ENCODE data around the gene XYLT1. TPM values are rescaled to one million over a fixed set of nuclear protein-coding genes. Genes with fewer than 3 reads are reported as not detected.
"Not testable (repeated sequence)": the region's sequence is repeated elsewhere in the genome, so short reads cannot be mapped to it uniquely, and the experiment has no call there.

XYLT1 gene
- total RNA-seq, 1 donor from 2014 or later = 9.4 TPM

DNA sequence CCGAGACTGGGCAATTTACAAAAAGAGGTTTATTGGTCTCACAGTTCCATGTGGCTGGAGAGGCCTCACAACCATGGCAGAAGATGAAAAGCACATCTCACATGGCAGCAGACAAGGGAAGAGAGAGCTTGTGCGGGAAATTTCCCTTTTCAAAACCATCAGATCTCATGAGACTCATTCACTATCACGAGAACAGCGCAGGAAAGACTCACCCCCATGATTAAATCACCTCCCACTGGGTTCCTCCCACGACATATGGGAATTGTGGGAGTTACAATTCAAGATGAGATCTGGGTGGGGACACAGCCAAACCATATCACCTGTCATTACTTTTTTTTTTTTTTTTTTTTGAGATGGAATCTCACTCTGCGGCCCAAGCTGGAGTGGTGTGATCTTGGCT, 60.4 kb downstream of the XYLT1 start:
- H3K27ac ChIP-seq (ENCODE audit: low read depth, low read length); H3K4me1 ChIP-seq (ENCODE audit: control insufficient read depth in 3 of 3, insufficient read depth in 3 of 3, low read length in 3 of 3); H3K27me3 ChIP-seq (ENCODE audit: control insufficient read depth in 3 of 3, insufficient read depth in 3 of 3, low read length in 3 of 3); H3K36me3 ChIP-seq (ENCODE audit: control insufficient read depth in 3 of 3, insufficient read depth in 3 of 3, low read length in 3 of 3); H3K4me3 ChIP-seq (ENCODE audit: low read length in 3 of 3); H3K9ac ChIP-seq (ENCODE audit: low read depth in 1 of 3, low read length in 3 of 3); H3K9me3 ChIP-seq (ENCODE audit: control insufficient read depth in 3 of 3, low read length in 3 of 3): not testable (repeated sequence)

DNA sequence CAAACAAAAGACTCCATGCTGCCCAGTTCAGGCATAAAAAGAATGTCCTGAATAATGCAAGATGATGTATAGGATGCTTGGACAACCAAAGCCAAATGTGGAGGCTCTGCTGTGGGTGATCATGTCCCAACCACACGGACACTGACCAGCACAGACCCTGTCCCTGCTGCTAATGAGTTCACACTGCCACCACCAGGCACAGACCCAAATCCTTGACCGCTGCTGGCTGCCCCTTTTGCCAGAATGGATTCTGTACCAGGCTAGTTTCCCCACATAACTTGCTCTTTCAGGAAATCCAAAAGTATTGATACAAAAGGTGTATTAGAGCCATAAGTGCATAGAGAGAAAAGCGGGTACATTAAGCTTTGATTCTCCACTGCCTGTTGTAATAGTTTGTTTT, 60.9 kb downstream of the XYLT1 start:
- H3K27me3 ChIP-seq (ENCODE audit: control insufficient read depth in 3 of 3, insufficient read depth in 3 of 3, low read length in 3 of 3) = no peaks in the 10 kb centered on the region
- no peak overlapping the region for H3K9ac ChIP-seq (ENCODE audit: low read depth in 1 of 3, low read length in 3 of 3)
- peaks cover 8 to 10% (median 10%) of the 10 kb centered on the region in 3 donors for H3K4me1 ChIP-seq (ENCODE audit: control insufficient read depth in 3 of 3, insufficient read depth in 3 of 3, low read length in 3 of 3)
- no peak overlapping the region for H3K4me3 ChIP-seq (ENCODE audit: low read length in 3 of 3)
- no peaks in the 10 kb centered on the region for H3K9me3 ChIP-seq (ENCODE audit: control insufficient read depth in 3 of 3, low read length in 3 of 3)
- H3K36me3 ChIP-seq (ENCODE audit: control insufficient read depth in 3 of 3, insufficient read depth in 3 of 3, low read length in 3 of 3) = no peaks in the 10 kb centered on the region
- no peak overlapping the region for H3K27ac ChIP-seq (ENCODE audit: low read depth, low read length)

- no peaks in the 10 kb centered on the region for H3K27me3 ChIP-seq (ENCODE audit: control insufficient read depth in 3 of 3, insufficient read depth in 3 of 3, low read length in 3 of 3)
- H3K36me3 ChIP-seq (ENCODE audit: control insufficient read depth in 3 of 3, insufficient read depth in 3 of 3, low read length in 3 of 3) = no peaks in the 10 kb centered on the region
- H3K4me3 ChIP-seq (ENCODE audit: low read length in 3 of 3) = no peak overlapping the region
- H3K9ac ChIP-seq (ENCODE audit: low read depth in 1 of 3, low read length in 3 of 3) = no peak overlapping the region
- peak overlapping the region; percentile 29 for H3K27ac ChIP-seq (ENCODE audit: low read depth, low read length)
- peaks cover 11 to 17% (median 16%) of the 10 kb centered on the region in 3 donors for H3K4me1 ChIP-seq (ENCODE audit: control insufficient read depth in 3 of 3, insufficient read depth in 3 of 3, low read length in 3 of 3)
- H3K9me3 ChIP-seq (ENCODE audit: control insufficient read depth in 3 of 3, low read length in 3 of 3) = no peaks in the 10 kb centered on the region
These were observed 61.8 kb downstream of the XYLT1 start for GRCh38 chr16:17408955-17409441.

GRCh38 chr16:17408296-17408695, 62.5 kb downstream of the XYLT1 start:
- no peak overlapping the region for H3K4me3 ChIP-seq (ENCODE audit: low read length in 3 of 3)
- H3K27me3 ChIP-seq (ENCODE audit: control insufficient read depth in 3 of 3, insufficient read depth in 3 of 3, low read length in 3 of 3) = no peaks in the 10 kb centered on the region
- peak overlapping the region; percentile 29 for H3K27ac ChIP-seq (ENCODE audit: low read depth, low read length)
- no peaks in the 10 kb centered on the region for H3K36me3 ChIP-seq (ENCODE audit: control insufficient read depth in 3 of 3, insufficient read depth in 3 of 3, low read length in 3 of 3)
- H3K9me3 ChIP-seq (ENCODE audit: control insufficient read depth in 3 of 3, low read length in 3 of 3) = no peaks in the 10 kb centered on the region
- peaks cover 11 to 17% (median 16%) of the 10 kb centered on the region in 3 donors for H3K4me1 ChIP-seq (ENCODE audit: control insufficient read depth in 3 of 3, insufficient read depth in 3 of 3, low read length in 3 of 3)
- H3K9ac ChIP-seq (ENCODE audit: low read depth in 1 of 3, low read length in 3 of 3) = no peak overlapping the region

- H3K27me3 ChIP-seq (ENCODE audit: control insufficient read depth in 3 of 3, insufficient read depth in 3 of 3, low read length in 3 of 3) = no peaks in the 10 kb centered on the region
- H3K9me3 ChIP-seq (ENCODE audit: control insufficient read depth in 3 of 3, low read length in 3 of 3) = no peaks in the 10 kb centered on the region
- no peak overlapping the region for H3K4me3 ChIP-seq (ENCODE audit: low read length in 3 of 3)
- no peak overlapping the region for H3K9ac ChIP-seq (ENCODE audit: low read depth in 1 of 3, low read length in 3 of 3)
- H3K4me1 ChIP-seq (ENCODE audit: control insufficient read depth in 3 of 3, insufficient read depth in 3 of 3, low read length in 3 of 3) = peaks cover 11 to 16% (median 14%) of the 10 kb centered on the region in 3 donors
- peak overlapping the region; percentile 21 for H3K27ac ChIP-seq (ENCODE audit: low read depth, low read length)
- H3K36me3 ChIP-seq (ENCODE audit: control insufficient read depth in 3 of 3, insufficient read depth in 3 of 3, low read length in 3 of 3) = no peaks in the 10 kb centered on the region
These were observed 63.4 kb downstream of the XYLT1 start for GRCh38 chr16:17407321-17407720.

DNA sequence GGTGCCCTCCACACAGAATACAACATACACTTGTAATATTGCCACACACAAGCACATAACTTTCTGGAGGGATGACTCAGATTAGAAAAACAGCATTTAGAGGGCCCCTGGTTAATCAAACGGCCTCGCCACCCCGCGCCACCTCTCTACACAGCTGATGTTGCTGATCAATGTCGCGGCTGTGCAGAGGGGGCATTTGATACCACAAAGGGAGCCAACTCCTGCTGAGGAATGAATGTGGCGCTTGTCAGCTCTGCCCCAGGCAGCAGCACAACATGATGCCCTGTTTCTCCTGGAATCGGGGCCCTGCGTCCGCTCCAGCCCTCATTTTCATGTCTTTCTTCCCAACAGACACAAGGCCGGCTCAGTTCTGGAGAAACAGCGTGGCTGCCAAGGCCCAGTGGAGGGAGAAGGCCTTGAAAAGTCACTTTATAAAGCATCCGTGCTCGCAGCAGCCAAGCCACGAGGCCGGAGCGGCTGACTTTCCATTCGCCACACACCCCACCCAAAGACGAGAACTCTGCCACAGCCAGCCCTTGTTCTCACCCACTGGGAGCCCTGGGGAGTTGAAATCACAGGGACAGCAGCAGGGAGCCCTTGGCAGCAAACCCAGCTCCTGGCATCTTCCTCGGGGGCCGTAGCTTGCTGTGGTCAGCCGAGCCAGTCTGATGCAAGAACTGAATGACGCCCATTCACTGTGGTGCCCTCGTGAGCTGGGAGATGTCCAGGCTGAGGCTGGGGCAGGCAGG, 65.6 kb downstream of the XYLT1 start:
- peaks cover 11 to 16% (median 14%) of the 10 kb centered on the region in 3 donors for H3K4me1 ChIP-seq (ENCODE audit: control insufficient read depth in 3 of 3, insufficient read depth in 3 of 3, low read length in 3 of 3)
- H3K27ac ChIP-seq (ENCODE audit: low read depth, low read length) = peak overlapping the region; percentile 90
- H3K9me3 ChIP-seq (ENCODE audit: control insufficient read depth in 3 of 3, low read length in 3 of 3) = no peaks in the 10 kb centered on the region
- H3K36me3 ChIP-seq (ENCODE audit: control insufficient read depth in 3 of 3, insufficient read depth in 3 of 3, low read length in 3 of 3) = no peaks in the 10 kb centered on the region
- no peaks in the 10 kb centered on the region for H3K27me3 ChIP-seq (ENCODE audit: control insufficient read depth in 3 of 3, insufficient read depth in 3 of 3, low read length in 3 of 3)
- peak overlapping the region; percentile 51 to 76 (median 63) for H3K9ac ChIP-seq (ENCODE audit: low read depth in 1 of 3, low read length in 3 of 3)
- peak overlapping the region; percentile 38 to 60 (median 52) for H3K4me3 ChIP-seq (ENCODE audit: low read length in 3 of 3)

GRCh38 chr16:17403859-17404545, 66.8 kb downstream of the XYLT1 start:
- H3K27ac ChIP-seq (ENCODE audit: low read depth, low read length) = peak overlapping the region; percentile 26
- no peaks in the 10 kb centered on the region for H3K9me3 ChIP-seq (ENCODE audit: control insufficient read depth in 3 of 3, low read length in 3 of 3)
- no peak overlapping the region for H3K9ac ChIP-seq (ENCODE audit: low read depth in 1 of 3, low read length in 3 of 3)
- peaks cover 11 to 16% (median 14%) of the 10 kb centered on the region in 3 donors for H3K4me1 ChIP-seq (ENCODE audit: control insufficient read depth in 3 of 3, insufficient read depth in 3 of 3, low read length in 3 of 3)
- H3K36me3 ChIP-seq (ENCODE audit: control insufficient read depth in 3 of 3, insufficient read depth in 3 of 3, low read length in 3 of 3) = no peaks in the 10 kb centered on the region
- H3K4me3 ChIP-seq (ENCODE audit: low read length in 3 of 3) = no peak overlapping the region
- H3K27me3 ChIP-seq (ENCODE audit: control insufficient read depth in 3 of 3, insufficient read depth in 3 of 3, low read length in 3 of 3) = no peaks in the 10 kb centered on the region

DNA sequence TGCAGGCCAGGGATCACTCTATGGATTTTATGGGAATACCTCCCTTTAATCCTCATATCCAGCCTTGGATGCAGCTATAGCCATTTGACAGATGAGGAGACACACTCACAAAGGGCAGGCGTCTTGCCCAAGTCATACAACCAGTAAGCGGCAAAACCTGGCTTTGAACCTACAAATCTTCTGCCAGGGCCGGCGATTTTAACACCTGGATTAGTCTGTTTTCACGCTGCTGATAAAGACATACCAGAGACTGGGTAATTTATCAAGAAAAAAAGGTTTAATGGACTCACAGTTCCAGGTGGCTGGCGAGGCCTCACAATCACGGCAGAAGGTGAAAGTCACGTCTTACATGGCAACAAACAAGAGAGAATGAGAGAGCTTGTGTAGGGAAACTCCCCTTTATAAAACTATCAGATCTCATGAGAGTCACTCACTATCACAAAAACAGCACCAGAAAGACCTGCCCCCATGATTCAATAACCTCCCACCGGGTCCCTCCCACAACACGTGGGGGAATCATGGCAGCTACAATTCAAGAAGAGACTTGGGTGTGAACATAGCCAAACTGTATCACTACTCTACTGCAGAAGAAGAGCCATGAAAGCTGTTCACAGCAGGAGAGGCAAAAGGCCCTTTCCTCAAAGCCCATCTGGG, 67.5 kb downstream of the XYLT1 start:
- Histone ChIP-seq H3K4me1 (ENCODE audit: control insufficient read depth in 3 of 3, insufficient read depth in 3 of 3, low read length in 3 of 3) (peaks cover 11 to 16% (median 14%) of the 10 kb centered on the region in 3 donors), H3K36me3 (ENCODE audit: control insufficient read depth in 3 of 3, insufficient read depth in 3 of 3, low read length in 3 of 3) (no peaks in the 10 kb centered on the region), H3K27ac (ENCODE audit: low read depth, low read length) (no peak overlapping the region), H3K9ac (ENCODE audit: low read depth in 1 of 3, low read length in 3 of 3) (no peak overlapping the region), H3K27me3 (ENCODE audit: control insufficient read depth in 3 of 3, insufficient read depth in 3 of 3, low read length in 3 of 3) (no peaks in the 10 kb centered on the region), H3K4me3 (ENCODE audit: low read length in 3 of 3) (no peak overlapping the region), H3K9me3 (ENCODE audit: control insufficient read depth in 3 of 3, low read length in 3 of 3) (no peaks in the 10 kb centered on the region)

DNA sequence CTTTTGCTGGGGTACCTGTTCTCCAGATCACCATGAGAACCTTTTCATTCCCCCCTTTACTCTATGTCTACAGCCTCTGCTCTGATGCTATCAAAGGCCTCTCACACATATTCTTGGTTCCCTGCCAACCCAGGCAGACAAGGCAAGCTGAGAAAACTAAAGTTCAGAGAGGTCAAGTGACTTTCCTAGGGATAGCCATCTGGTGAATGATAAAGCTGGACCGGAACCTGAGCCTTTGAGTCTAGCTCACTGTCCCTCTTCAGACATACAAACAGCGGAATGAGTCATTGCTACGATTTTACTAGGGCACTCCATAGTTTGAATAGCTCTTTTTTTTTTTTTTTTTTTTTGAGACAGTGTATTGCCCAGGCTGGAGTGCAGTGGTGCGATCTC, 73.3 kb downstream of the XYLT1 start:
- Histone ChIP-seq H3K9me3 (ENCODE audit: control insufficient read depth in 3 of 3, low read length in 3 of 3) (no peaks in the 10 kb centered on the region), H3K36me3 (ENCODE audit: control insufficient read depth in 3 of 3, insufficient read depth in 3 of 3, low read length in 3 of 3) (no peaks in the 10 kb centered on the region), H3K4me3 (ENCODE audit: low read length in 3 of 3) (no peak overlapping the region), H3K9ac (ENCODE audit: low read depth in 1 of 3, low read length in 3 of 3) (no peak overlapping the region), H3K27me3 (ENCODE audit: control insufficient read depth in 3 of 3, insufficient read depth in 3 of 3, low read length in 3 of 3) (no peaks in the 10 kb centered on the region), H3K27ac (ENCODE audit: low read depth, low read length) (no peak overlapping the region), H3K4me1 (ENCODE audit: control insufficient read depth in 3 of 3, insufficient read depth in 3 of 3, low read length in 3 of 3) (peaks cover 2 to 11% (median 5%) of the 10 kb centered on the region in 3 donors)
